ENCODE measurements around the gene RABL2B. TPM values are rescaled to one million over a fixed set of nuclear protein-coding genes. Genes with fewer than 3 reads are reported as not detected.

The RABL2B gene
- total RNA-seq, 2 experiments from 2014 or later, result 13.9 to 26.2 TPM

DNA sequence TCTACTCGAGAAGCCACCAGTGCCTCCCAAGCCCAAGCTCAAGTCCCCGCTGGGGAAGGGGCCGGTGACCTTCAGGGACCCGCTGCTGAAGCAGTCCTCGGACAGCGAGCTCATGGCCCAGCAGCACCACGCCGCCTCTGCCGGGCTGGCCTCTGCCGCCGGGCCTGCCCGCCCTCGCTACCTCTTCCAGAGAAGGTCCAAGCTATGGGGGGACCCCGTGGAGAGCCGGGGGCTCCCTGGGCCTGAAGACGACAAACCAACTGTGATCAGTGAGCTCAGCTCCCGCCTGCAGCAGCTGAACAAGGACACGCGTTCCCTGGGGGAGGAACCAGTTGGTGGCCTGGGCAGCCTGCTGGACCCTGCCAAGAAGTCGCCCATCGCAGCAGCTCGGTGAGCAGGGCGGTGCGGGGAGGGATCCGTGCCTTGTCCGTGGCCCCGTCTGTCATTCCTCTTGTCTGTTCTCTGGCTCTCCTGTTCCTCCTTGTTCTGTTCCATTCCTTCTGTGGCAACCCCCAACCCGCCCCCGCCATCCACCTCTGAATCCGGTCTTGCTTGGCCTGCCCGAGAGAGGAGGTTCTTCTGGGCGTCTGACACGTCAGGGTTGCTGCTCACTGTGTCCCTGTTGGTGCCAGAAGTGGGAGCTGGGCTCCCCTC, 61.3 kb downstream of the RABL2B start:
- H3K9me2 ChIP-seq (ENCODE audit: insufficient read depth, low read length), result no peaks in the 10 kb centered on the region
- DNase-seq (ENCODE audit: low spot score), result no peak
- BruUV-seq (replicated peaks), result no TSS peak
- no peak overlapping the region for H3K4me3 ChIP-seq (ENCODE audit: low read depth, low read length, poor library complexity, severe bottlenecking)
- H3K4me1 ChIP-seq (ENCODE audit: insufficient read depth, low read length, poor library complexity, severe bottlenecking), result peaks cover 17% of the 10 kb centered on the region
- H3K79me2 ChIP-seq (ENCODE audit: insufficient read depth, low read depth, low read length), result no peaks in the 10 kb centered on the region
- H2AFZ ChIP-seq (ENCODE audit: low read length), result no peak overlapping the region
- intact Hi-C loops (cut with micrococcal nuclease; ENCODE audit: unreplicated experiment), result no loop called here
- no peaks in the 10 kb centered on the region for H3K36me3 ChIP-seq (ENCODE audit: insufficient read depth, low read length)
- no peak overlapping the region for H3K27ac ChIP-seq (ENCODE audit: low read depth, low read length, poor library complexity, severe bottlenecking)
- no peaks in the 10 kb centered on the region for H4K20me1 ChIP-seq (ENCODE audit: insufficient read depth, low read length)
- H3K9me3 ChIP-seq (ENCODE audit: low read length), result no peaks in the 10 kb centered on the region
- POLR2A ChIA-PET, result no interaction called here
- TF ChIP-seq EZH2phosphoT487 (IDR thresholded peaks at IDR 0.05; ENCODE audit: borderline replicate concordance, low read depth, low read length), result no peak
- TF ChIP-seq, protein P1, sequence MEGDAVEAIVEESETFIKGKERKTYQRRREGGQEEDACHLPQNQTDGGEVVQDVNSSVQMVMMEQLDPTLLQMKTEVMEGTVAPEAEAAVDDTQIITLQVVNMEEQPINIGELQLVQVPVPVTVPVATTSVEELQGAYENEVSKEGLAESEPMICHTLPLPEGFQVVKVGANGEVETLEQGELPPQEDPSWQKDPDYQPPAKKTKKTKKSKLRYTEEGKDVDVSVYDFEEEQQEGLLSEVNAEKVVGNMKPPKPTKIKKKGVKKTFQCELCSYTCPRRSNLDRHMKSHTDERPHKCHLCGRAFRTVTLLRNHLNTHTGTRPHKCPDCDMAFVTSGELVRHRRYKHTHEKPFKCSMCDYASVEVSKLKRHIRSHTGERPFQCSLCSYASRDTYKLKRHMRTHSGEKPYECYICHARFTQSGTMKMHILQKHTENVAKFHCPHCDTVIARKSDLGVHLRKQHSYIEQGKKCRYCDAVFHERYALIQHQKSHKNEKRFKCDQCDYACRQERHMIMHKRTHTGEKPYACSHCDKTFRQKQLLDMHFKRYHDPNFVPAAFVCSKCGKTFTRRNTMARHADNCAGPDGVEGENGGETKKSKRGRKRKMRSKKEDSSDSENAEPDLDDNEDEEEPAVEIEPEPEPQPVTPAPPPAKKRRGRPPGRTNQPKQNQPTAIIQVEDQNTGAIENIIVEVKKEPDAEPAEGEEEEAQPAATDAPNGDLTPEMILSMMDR (conservative IDR thresholded peaks at IDR 0.05; ENCODE audit: low read length), result no peak
- H3K4me2 ChIP-seq (ENCODE audit: low read length), result no peak overlapping the region
- CTCF ChIA-PET (ENCODE audit: unreplicated experiment), result no interaction called here

DNA sequence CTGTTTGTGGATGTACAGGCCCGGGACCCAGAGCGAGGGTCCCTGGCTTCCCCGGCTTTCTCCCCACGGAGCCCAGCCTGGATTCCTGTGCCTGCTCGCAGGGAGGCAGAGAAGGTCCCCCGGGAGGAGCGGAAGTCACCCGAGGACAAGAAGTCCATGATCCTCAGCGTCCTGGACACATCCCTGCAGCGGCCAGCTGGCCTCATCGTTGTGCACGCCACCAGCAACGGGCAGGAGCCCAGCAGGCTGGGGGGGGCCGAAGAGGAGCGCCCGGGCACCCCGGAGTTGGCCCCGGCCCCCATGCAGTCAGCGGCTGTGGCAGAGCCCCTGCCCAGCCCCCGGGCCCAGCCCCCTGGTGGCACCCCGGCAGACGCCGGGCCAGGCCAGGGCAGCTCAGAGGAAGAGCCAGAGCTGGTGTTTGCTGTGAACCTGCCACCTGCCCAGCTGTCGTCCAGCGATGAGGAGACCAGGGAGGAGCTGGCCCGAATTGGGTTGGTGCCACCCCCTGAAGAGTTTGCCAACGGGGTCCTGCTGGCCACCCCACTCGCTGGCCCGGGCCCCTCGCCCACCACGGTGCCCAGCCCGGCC, 62.1 kb downstream of the RABL2B start:
- H4K20me1 ChIP-seq (ENCODE audit: insufficient read depth, low read length), result no peaks in the 10 kb centered on the region
- peaks cover 17% of the 10 kb centered on the region for H3K4me1 ChIP-seq (ENCODE audit: insufficient read depth, low read length, poor library complexity, severe bottlenecking)
- DNase-seq (ENCODE audit: low spot score), result no peak
- no peak overlapping the region for H3K4me2 ChIP-seq (ENCODE audit: low read length)
- no peak overlapping the region for H3K4me3 ChIP-seq (ENCODE audit: low read depth, low read length, poor library complexity, severe bottlenecking)
- TF ChIP-seq, protein P1 (conservative IDR thresholded peaks at IDR 0.05; ENCODE audit: low read length), result no peak
- TF ChIP-seq EZH2phosphoT487 (IDR thresholded peaks at IDR 0.05; ENCODE audit: borderline replicate concordance, low read depth, low read length), result no peak
- ChIA-PET POLR2A (no interaction called here), CTCF (ENCODE audit: unreplicated experiment) (no interaction called here)
- H3K36me3 ChIP-seq (ENCODE audit: insufficient read depth, low read length), result no peaks in the 10 kb centered on the region
- intact Hi-C loops (cut with micrococcal nuclease; ENCODE audit: unreplicated experiment), result no loop called here
- BruUV-seq (replicated peaks), result no TSS peak
- H3K79me2 ChIP-seq (ENCODE audit: insufficient read depth, low read depth, low read length), result no peaks in the 10 kb centered on the region
- no peak overlapping the region for H3K27ac ChIP-seq (ENCODE audit: low read depth, low read length, poor library complexity, severe bottlenecking)
- no peak overlapping the region for H2AFZ ChIP-seq (ENCODE audit: low read length)
- H3K9me2 ChIP-seq (ENCODE audit: insufficient read depth, low read length), result no peaks in the 10 kb centered on the region
- no peaks in the 10 kb centered on the region for H3K9me3 ChIP-seq (ENCODE audit: low read length)
